KOPT-K1 (cell line): ENCODE results near the gene POU2AF1.

Source experiments
- H3K27ac ChIP-seq: fragments of 200-600 bp; sonication (generic); 2 replicates; pipeline ENCODE4 v1.5.1; 2016; ENCODE audit warnings: antibody characterized with exemption, mild to moderate bottlenecking, low read depth, low read length; ENCODE audit not compliant: poor library complexity, severe bottlenecking
- H3K36me3 ChIP-seq: fragments of 200-600 bp; sonication (generic); 2 replicates; pipeline ENCODE4 v1.5.1; 2017; ENCODE audit warnings: antibody characterized with exemption, mild to moderate bottlenecking, low read length, moderate library complexity; ENCODE audit not compliant: insufficient read depth
- H3K9me3 ChIP-seq: fragments of 200-600 bp; sonication (generic); 2 replicates; pipeline ENCODE4 v1.5.1; 2017; ENCODE audit warnings: antibody characterized with exemption, low read length, mild to moderate bottlenecking; ENCODE audit not compliant: insufficient read depth, poor library complexity, severe bottlenecking

Gene POU2AF1

GRCh38 chr11:111353776-111354600, 25.1 kb downstream of the POU2AF1 start:
- Histone ChIP-seq H3K9me3 (no peaks in the 10 kb centered on the region), H3K27ac (no peak overlapping the region), H3K36me3 (peaks cover 7% of the 10 kb centered on the region; the same call in 1 of the 2 replicates)

- no peak overlapping the region for H3K27ac ChIP-seq
- no peaks in the 10 kb centered on the region for H3K9me3 ChIP-seq
- H3K36me3 ChIP-seq = peaks cover 7% of the 10 kb centered on the region; the same call in 1 of the 2 replicates
Observed at GRCh38 chr11:111352935-111353710, 26.0 kb downstream of the POU2AF1 start.

- Histone ChIP-seq H3K27ac (no peak overlapping the region), H3K36me3 (peaks cover 7% of the 10 kb centered on the region; the same call in 1 of the 2 replicates)
Observed at GRCh38 chr11:111352231-111352746, 26.8 kb downstream of the POU2AF1 start.

GRCh38 chr11:111351374-111352055, 27.6 kb downstream of the POU2AF1 start:
- Histone ChIP-seq H3K36me3 (peaks cover 7% of the 10 kb centered on the region; the same call in 1 of the 2 replicates), H3K27ac (no peak overlapping the region), H3K9me3 (no peaks in the 10 kb centered on the region)

More at GRCh38 chr11:111352231-111352746, 26.8 kb downstream of the POU2AF1 start:
- H3K9me3 ChIP-seq = no peaks in the 10 kb centered on the region

GRCh38 chr11:111350811-111351210, 28.3 kb downstream of the POU2AF1 start:
- H3K27ac ChIP-seq = no peak overlapping the region
- peaks cover 7% of the 10 kb centered on the region; the same call in 1 of the 2 replicates for H3K36me3 ChIP-seq
- no peaks in the 10 kb centered on the region for H3K9me3 ChIP-seq

- H3K9me3 ChIP-seq = no peaks in the 10 kb centered on the region
- H3K27ac ChIP-seq = no peak overlapping the region
- H3K36me3 ChIP-seq = peaks cover 7% of the 10 kb centered on the region; the same call in 1 of the 2 replicates
Observed at GRCh38 chr11:111349191-111349695, 29.8 kb downstream of the POU2AF1 start.

- no peaks in the 10 kb centered on the region for H3K9me3 ChIP-seq
- H3K36me3 ChIP-seq = no peaks in the 10 kb centered on the region
- H3K27ac ChIP-seq = no peak overlapping the region
Observed at GRCh38 chr11:111348147-111348546, 30.9 kb downstream of the POU2AF1 start.

GRCh38 chr11:111347723-111348115, 31.4 kb downstream of the POU2AF1 start:
- no peaks in the 10 kb centered on the region for H3K36me3 ChIP-seq

DNA sequence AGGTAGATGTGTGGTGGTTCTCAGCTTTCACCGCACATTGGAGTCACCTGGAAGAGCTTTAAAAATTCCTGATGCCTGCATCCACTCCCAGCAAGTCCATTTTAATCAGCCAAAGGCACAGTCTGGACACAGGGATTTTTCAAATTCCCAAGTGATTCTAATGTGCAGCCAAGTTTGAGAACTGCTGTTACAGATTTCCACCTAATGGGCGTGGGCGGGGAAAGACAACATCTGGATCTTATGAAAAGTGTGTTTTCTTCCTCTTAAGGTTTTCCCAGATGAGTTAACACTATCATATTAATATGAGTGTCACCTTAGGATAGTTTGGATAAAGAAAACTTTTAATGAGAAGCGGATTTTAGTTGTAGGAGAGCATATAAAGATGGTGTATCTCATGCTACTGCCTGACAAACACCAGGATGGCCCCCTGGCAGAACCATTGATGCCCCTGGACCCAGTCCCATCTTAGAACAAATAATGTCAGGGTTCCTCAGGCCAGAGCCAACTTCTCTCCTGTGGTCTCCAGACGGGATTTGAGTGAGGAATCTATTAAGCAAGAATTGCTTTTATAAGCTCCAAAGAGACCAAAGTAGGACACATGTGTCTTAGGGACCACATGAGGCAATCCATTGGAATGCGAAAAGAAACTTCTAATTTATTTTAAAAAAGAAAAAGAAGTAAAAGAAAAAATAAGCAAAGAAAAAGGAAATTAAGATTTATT, 31.9 kb downstream of the POU2AF1 start:
- H3K27ac ChIP-seq = no peak overlapping the region

More at GRCh38 chr11:111347723-111348115, 31.4 kb downstream of the POU2AF1 start:
- Histone ChIP-seq H3K27ac (no peak overlapping the region), H3K9me3 (no peaks in the 10 kb centered on the region)

DNA sequence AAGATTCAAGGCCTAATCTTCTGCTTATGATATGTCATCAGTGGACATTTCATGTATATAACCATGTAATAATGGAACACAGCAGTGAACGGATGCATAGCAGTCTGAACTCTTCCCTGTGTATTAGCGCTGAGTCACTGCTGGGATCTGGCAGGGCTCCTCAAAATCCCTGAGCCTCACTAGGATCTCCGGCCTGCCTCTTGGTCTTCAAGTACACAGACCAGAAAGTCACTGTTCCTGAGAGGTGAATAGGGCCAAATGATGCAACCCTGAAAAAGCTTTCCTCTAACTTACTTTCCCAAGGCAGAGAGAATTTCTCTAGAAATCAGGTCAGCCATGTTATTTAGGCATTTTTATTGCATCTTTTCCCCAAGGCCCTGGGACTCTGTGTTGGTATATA, 35.0 kb downstream of the POU2AF1 start:
- H3K9me3 ChIP-seq = peaks cover 16% of the 10 kb centered on the region
- H3K27ac ChIP-seq = no peak overlapping the region
- H3K36me3 ChIP-seq = no peaks in the 10 kb centered on the region

More for the DNA sequence above, 31.9 kb downstream of the POU2AF1 start:
- Histone ChIP-seq H3K9me3 (no peaks in the 10 kb centered on the region), H3K36me3 (no peaks in the 10 kb centered on the region)

GRCh38 chr11:111342329-111342728, 36.7 kb downstream of the POU2AF1 start:
- Histone ChIP-seq H3K36me3 (no peaks in the 10 kb centered on the region), H3K9me3 (peaks cover 16% of the 10 kb centered on the region), H3K27ac (no peak overlapping the region)

DNA sequence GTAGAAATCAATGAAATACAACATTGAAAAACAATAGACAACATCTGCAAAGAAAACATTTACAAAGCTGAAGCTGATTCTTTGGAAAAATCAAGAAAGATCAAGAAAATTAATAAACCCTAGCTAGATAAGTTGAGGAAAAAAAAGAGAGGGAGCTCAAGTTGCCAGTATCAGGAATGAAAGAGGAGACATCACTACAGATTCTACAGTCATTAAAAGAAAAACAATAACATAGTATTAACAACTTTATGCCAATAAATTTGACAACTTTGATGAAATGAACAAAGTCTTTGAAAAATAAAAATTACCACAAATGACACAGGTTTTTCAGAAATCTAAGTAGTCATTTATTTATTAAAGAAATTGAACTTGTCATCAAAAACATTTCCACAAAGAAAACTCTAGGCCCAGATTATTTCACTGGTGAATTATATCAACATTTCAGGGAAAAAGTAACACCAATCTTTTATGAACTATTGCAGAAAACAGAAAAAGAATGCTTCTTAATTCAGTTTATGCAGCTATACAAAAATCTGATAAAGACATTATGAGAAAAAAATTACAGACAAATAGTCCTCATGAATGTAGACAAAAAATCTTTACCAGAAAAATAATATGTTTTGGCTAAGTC, 39.2 kb downstream of the POU2AF1 start:
- Histone ChIP-seq H3K36me3 (no peaks in the 10 kb centered on the region), H3K9me3 (peaks cover 16% of the 10 kb centered on the region), H3K27ac (no peak overlapping the region)

- Histone ChIP-seq H3K9me3 (peaks cover 16% of the 10 kb centered on the region), H3K36me3 (no peaks in the 10 kb centered on the region), H3K27ac (no peak overlapping the region)
Observed at GRCh38 chr11:111336582-111337256, 42.4 kb downstream of the POU2AF1 start.
